Stimulated activated CD4-positive, alpha-beta T cell treated with anti-CD3 and anti-CD28 coated beads, Interleukin-12 subunit alpha, Interleukin-12 subunit beta, amount 100 ng/mL, for 48 hours (primary cell): ENCODE results near the gene CCDC159.
A peak's percentile ranks its signal among the peaks of the same experiment; 100 is the strongest.
"Not testable (repeated sequence)": the region's sequence is repeated elsewhere in the genome, so short reads cannot be mapped to it uniquely, and the experiment has no call there.

Experiments used
- DNase-seq, 3 donors: peaks; one replicate each; pipeline ENCODE4 v3.0.0-alpha.2; 2020; ENCODE audit warnings: low read depth in 2 of 3, low spot score in 1 of 3

CCDC159 gene

DNA sequence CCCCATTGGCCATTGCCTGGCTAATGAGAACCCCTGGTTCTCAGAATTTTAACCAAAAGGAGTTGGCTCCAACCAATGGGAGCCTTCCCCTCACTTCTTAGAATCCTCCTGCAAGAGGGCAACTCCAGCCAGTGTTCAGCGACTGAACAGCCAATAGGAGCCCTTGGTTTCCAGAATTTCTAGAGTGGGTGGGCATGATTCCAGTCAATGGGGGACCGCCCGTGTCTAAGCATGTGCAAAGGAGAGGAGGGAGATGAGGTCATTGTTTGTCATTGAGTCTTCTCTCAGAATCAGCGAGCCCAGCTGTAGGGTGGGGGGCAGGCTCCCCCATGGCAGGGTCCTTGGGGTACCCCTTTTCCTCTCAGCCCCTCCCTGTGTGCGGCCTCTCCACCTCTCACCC is 18.6 kb downstream of the CCDC159 start:
- no peak for DNase-seq

DNA sequence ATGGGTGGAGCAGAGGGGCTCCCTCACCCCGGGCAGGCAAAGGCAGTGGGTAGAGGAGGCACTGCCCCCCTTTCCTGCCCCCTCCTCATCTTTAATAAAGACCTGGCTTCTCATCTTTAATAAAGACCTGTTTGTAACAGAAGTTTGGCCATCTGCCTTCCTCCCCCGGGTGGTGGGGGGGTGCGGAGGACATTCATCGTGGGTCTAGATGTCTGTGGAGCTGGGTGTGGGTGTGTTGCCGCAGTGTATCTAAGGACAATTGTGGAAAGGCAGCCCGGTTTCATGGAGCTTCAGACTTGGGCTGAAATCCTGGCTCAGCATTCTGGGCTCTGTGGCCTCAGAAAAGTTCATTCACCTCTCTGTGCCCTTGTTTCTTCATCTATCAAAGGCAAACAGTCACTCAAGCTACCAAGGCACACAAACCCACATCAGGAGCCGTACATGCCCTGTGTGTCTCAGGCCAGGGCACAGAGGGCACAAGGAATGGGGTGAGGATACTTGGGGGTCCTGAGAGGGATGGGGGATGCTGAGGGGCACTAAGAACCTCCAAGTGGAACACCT is 19.3 kb downstream of the CCDC159 start:
- DNase-seq: no peak

DNA sequence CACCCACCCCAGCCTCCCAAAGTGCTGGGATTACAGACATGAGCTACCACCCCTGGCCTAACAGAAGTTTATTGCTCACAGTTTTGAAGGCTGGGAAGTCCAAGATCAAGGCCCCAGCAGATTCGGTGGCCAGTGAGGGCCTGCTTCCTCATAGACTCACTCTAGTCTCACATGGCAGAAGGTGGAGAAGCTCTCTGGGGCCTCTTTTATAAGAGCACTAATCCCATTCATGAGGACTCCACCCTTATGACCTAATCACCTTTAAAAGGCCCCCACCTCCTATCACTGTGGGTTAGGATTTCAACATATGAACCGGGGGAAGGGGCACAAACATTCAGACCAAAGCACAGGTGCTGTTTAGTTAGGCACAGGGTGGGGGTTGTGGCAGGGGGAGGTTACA is 21.2 kb downstream of the CCDC159 start:
- DNase-seq: no peak

DNA sequence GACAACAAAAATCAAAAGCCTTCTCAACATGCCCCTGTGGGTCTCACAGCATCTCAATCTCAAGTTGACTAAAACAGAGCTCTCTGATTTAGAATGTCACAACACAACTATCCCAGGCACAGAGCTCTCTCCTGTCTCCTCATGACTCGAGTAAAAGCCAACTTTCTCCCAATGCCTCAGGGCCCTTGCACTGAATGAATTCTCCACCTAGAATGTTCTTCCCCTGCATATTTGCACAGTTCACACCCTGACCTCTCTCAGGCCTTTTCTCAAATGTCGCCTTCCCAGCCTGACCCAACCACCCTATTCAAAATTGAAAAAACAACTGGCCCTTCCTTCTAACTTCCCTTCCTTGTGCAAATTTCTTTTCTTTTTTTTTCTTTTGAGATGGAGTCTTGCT is 24.4 kb downstream of the CCDC159 start:
- DNase-seq: no peak

DNA sequence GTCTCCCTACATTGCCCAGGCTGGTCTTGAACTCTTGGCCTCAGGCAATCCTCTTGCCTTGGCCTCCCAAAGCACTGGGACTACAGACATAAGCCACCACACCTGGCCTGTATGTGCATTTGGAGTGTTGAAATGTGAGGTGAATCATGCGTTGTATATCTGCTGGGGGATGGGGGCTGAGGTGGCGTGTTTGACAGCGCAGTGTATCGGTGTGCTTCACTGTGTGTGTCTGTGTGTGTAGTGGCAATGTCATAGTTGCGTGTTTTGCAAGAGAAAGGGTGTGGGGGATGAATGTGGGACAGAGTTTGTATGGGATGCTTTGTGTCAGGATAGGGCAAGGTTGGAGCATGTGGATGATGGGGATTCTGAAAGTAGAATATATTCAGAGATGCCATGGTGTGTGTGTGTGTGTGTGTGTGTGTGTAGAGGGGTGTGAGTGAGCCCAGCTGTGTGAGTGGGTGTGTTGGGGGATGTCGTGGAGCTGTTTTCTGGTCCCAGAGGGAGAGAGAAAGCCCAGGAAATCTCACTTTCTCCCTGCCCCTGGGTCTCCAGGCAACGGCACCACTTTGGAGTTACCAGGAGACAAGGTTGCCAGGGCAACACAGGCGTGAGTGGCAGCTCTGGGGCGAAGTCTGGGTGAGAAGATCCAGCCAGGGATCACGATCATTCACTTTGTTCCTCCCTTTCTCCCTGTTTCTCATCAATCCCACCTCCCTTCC is 27.0 kb downstream of the CCDC159 start:
- DNase-seq: no peak

DNA sequence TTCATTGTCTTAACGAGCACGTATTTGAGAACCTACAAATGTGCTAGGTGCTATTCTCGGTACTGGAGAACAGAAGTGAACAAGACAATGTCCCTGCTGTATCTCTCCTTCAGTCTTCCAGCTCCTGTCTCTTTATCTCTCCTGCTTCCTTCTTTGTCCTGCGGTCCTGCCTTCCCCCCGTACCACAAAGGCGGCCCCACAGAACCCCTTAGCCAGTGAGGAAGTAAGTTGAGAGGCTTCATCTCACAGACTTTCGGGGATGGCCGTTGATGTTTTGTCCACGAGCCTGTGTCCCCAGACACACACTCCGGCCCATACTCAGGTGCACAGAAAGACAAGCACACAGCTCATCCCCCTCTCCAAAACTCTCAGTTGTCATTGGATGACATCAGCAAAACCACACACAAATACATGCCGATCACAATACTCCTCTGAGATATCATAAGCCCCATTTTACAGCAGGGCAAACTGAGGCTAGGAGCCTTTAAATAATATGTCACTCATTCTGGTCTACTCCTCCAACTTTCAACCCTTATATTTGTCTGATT is 27.6 kb downstream of the CCDC159 start:
- DNase-seq: no peak

DNA sequence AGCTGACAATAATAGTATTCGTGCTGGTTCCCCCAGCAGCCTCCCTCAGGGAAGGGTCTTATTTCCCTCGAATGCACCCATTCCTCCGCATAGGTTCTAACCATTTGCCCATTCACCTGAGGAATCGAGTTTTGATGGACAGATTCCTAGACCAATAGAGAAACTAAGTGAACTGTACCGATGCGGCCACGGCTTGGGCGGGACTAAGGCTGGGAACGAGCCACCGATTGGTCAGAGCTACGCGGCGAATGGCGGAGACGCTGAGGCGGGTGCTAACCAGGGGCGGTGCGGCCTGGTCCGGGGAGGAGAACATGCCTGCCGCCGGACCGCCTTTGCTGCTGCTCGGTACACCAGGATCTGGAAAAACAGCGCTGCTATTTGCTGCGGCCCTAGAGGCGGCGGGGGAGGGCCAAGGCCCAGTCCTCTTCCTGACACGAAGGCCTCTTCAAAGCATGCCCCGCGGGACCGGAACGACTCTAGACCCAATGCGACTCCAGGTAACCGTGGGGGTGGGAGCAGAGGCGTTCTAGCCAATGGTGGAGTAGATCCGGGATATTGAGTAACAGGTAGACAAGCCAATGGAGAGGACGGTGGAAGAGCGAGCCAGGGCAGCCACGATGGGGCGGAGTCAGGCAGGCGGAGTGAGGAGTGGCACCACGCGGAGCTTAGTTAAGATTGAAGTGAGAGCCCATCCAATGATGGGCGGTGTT is 28.3 kb downstream of the CCDC159 start, which contains the start of gene SWSAP1:
Gene SWSAP1 (plus strand): TSS at position 234 of the 710 bp plus-strand sequence. CDS start 15 bp downstream, at position 249.
- DNase-seq: peak; percentile 93 to 95 (median 94)

DNA sequence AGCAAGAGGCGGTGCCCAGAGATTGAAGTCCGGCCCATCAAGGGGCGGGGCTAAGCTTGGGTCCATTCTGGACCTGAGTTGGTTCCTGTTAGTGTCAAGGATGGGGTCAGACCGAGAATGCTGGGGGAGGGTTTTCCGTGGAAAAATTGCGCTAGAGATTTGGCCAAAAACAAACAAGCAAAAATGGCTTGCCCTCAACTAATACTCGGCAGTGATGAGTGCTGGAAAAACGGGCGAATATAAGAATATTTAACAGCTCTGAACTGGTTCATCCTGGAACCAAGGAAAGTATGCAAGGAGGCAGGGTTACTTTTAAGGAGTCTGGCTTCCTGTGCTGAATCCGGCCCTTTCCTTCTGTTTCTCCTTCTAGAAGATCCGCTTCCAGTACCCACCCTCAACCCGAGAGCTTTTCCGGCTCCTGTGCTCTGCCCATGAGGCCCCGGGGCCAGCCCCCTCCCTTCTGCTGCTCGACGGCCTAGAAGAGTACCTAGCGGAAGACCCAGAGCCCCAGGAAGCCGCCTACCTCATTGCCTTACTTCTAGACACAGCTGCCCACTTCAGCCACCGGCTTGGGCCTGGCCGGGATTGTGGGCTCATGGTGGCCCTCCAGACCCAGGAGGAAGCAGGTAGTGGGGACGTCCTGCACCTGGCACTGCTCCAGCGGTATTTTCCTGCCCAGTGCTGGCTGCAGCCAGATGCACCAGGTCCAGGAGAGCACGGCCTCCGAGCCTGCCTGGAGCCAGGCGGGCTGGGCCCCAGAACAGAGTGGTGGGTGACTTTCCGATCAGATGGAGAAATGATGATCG is 29.0 kb downstream of the CCDC159 start:
- peak; percentile 53 to 59 (median 55) for DNase-seq

DNA sequence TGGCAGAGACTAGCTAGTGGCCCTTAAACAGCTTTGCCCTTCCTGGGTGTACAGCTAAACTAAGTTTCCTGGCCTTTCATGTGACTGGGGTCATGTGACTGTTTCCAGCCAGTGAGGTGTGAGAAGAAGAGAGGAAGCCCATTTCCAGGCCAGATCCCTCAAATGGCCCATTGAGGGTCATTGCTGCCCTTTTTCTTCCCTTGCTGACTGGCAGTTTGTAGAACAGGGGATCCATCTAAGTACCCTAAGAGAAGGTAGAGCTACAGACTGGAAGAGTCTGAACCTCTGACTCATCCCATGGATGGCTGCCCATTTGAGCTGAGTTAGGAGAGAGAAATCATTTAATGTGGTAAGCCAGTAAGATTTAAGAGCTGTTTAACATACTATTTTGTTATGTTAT is 30.9 kb downstream of the CCDC159 start:
- no peak for DNase-seq

DNA sequence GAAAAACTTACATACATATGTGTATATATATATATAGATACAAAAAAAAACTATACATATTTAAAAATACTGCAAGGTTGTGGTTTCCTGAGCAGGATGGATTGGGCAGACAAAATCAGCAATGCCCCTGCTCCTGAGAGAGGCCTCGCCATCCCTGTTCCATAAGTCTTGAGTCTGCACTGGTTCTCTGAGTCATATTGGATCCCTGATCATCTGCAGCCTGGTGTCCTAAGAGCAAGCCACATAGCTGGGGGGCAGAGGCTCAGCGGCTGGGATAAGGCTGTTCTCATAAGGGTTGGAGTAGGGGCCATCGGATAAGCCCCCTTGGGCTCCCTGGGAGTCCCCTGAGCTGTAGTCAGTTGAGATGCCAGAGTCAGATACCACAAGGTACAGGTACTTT is 31.4 kb downstream of the CCDC159 start:
- DNase-seq: no peak

DNA sequence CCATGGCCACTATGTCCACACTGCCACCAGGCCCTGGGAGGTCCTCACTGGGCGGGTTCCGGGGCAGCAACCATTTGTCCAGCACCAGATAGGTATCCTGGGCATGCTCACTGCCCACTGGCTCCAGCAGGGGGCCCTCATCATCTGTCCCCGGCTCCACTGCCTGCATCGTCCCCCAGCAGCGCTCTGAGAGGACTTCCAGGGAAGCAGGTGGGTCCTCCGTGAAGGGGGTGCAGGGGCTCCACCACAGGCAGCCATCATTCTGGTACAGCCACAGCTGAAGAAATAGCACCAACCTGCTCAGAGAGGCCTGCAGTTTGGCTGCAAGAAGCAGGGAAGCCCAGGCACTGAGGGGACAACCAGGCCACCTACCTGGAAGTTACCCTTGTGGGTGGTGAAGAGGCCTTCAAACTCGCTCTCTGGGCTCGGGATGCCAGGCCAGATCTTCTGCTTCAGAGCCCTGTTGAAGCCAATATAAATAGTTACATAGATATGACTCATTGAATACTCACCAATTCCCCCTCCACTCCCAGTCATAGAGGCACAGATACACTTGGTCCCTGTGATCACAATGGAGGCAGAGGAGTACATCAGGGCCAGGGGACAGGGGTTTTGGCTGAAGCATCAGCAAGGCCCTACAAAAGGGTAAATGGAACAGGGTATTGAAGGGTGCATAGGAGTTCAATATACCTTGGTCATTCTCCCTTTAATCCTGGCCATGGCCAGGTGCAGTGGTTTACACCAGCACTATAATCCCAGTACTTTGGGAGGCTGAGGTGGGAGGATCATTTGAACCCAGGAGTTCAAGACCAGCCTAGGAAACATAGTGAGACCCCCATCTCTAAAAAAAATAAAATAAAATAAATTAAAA is 32.2 kb downstream of the CCDC159 start:
- no peak for DNase-seq

DNA sequence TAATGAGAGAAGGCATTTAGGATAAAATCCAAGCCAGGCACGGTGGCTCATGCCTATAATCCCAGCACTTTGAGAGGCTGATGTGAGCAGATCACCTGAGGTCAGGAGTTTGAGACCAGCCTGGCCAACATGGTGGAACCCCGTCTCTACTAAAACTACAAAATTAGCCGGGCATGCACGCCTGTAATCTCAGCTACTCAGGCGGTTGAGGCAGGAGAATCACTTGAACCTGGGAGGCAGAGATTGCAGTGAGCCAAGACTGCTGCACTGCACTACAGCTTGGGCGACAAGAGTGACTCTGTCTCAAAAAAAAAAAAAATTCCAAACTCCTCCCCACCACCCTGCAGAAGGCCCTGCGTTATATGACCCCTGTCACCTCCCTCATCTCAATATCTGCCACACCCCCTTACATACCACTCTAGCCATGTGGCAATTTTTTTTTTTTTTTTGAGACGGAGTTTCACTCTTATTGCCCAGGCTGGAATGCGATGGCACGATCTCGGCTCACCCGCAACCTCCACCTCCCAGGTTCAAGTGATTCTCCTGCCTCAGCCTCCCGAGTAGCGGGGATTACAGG is 33.0 kb downstream of the CCDC159 start:
- DNase-seq: not testable (repeated sequence)

DNA sequence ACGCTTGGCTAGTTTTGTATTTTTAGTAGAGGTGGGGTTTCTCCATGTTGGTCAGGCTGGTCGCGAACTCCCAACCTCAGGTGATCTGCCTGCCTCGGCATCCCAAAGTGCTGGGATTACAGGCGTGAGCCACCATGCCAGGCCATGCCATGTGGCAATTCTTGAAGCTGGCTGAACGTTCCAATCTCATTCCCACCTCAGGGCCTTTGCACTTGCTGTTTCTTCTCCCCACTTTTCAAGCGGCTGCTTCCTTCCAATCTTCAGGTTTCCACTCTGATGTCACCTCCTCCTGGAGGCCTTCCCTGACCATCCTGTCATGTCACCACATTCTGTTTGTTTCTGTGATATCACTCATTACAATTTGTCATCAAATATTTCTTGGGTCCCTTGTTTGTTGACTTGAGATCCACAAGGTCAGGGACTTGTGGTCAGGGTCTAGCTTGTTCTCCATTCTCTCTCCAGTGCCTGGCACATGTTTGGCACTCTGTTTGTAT is 33.6 kb downstream of the CCDC159 start:
- DNase-seq: no peak

DNA sequence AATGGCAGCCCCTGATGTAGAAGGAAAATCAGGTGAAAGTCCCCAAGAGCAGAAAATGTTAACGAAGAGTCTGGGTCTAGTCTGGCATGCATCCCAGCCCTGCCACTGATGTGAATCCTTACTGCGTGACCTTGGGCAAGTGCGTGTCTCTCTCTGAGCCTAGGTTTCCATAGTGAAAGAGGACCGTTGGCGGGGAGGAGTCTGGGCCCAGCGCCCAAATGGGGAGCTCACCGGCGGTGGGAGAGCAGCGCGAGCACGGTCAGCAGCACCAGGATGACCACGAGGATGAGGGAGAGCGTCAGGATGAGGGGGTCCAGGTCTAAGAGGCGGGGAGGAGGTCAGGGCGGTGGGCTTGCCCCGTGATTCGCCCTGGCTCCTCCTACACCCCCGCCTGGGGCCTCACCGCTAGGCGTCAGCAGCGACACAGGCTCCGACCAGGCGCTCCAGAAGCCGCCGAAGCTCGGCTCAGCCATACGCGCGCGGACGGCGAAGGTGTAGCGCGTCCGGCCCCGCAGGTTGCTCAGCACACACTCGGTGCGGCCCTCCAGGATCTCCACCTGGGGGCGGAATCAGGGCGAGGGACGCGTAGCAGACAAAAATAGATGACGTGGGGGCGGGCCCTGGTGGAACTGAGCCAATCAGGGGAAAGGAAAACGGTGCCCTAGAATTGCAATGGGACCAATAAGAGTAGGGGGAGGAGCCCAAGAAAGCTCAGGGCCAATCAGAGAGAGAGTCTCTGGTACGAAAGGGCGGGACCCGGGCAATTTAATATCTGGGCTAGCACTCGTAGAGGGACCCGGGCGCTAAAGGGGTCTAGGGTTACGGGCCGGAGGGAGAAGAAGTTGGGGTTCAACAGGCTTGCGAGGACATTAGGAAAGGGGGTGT is 34.6 kb downstream of the CCDC159 start:
- peak; percentile 93 to 95 (median 93) for DNase-seq

DNA sequence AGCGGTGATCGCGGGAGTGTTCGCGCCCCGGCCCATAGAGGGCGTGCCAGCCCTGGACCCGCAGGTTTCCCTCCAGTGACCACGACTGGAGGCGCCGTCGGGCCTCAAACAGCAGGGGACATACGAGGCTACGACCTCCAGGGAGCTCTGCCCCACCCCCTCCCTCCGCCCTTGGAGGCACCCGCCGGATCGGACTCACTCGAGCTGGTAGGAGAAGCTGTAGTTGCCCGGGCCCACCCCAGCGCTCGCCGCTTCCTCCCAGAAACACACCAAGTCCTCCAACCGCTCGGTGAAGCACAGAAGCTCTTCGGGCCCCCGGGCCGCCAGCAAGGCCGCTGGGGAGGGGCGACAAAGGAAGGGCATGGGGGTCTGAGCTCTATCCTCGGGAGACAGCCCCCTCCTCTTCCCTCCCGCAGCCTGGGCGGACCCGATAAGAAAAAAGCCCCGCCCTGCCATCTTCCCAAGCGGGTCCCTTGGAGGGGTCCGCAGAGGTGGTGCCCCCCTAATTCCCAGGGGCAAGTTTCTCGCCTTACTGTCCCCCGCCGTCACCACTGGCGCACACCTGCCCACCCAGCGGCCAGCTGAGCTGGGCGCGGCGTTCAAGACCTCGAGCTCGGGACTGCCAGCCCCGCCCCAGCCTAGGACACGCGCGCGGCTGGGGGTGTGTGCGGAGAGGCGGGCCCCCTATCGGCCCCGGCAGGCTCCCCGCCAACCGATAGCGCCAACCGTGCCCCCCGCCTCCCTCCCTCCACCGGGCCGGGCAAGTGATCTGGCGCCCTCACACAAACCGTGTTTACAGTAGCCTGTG is 36.8 kb downstream of the CCDC159 start:
- peak in 2 of 3 donors; percentile 24 to 46 for DNase-seq

DNA sequence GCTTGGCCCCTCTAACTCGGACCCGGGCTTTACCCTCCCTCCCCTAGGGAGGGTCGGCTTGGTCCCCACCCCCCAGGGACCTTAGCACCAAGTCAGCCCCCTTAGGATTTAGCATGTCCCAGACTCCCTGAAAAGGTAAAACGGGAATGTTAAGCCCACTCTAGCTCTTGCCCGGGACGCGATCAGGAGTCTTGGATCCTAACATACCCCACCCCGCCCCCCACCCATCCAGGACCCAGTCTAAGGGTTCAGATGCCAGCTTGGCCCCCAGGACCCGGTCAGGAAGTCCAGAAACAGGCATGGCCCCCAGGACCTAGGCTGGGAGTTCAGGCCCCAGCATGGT is 37.4 kb downstream of the CCDC159 start:
- no peak for DNase-seq

DNA sequence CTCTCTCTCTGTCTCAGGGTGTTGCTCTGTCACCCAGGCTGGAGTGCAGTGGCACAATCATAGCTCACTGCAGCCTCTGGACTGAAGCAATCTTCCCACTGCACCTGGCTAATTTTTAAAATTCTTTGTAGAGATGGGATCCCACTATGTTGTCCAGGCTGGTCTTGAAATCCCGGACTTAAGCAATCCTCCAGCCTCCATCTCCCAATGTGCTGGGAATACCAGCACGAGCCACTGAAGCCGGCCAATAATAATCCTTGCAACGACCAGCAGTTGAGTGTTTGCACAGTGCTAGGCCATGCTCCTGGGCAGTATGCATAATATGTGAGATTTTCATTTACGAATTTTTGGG is 38.4 kb downstream of the CCDC159 start:
- DNase-seq: no peak
